ENCODE results near the gene PRDM16.

The PRDM16 gene

GRCh38 chr1:3190256-3191041 lies 121.4 kb downstream of the PRDM16 start:
- H3K27ac ChIP-seq, result no peak overlapping the region
- TF ChIP-seq ZFX (IDR thresholded peaks at IDR 0.05) (no peak), CTCF (conservative IDR thresholded peaks at IDR 0.05) (no peak)

- TF ChIP-seq ZFX (IDR thresholded peaks at IDR 0.05) (no peak), CTCF (conservative IDR thresholded peaks at IDR 0.05) (no peak)
Measured at GRCh38 chr1:3192361-3192760, 123.4 kb downstream of the PRDM16 start.

GRCh38 chr1:3192825-3193224 lies 123.8 kb downstream of the PRDM16 start:
- TF ChIP-seq CTCF (conservative IDR thresholded peaks at IDR 0.05) (no peak), ZFX (IDR thresholded peaks at IDR 0.05) (no peak)
- no peak overlapping the region for H3K27ac ChIP-seq

More at GRCh38 chr1:3192361-3192760, 123.4 kb downstream of the PRDM16 start:
- no peak overlapping the region for H3K27ac ChIP-seq

GRCh38 chr1:3193811-3194210 lies 124.8 kb downstream of the PRDM16 start:
- TF ChIP-seq ZFX (IDR thresholded peaks at IDR 0.05), result no peak
- no peak for TF ChIP-seq CTCF (conservative IDR thresholded peaks at IDR 0.05)
- H3K27ac ChIP-seq, result no peak overlapping the region

GRCh38 chr1:3194760-3195479 lies 125.9 kb downstream of the PRDM16 start:
- no peak overlapping the region for H3K27ac ChIP-seq
- TF ChIP-seq CTCF (conservative IDR thresholded peaks at IDR 0.05) (no peak), ZFX (IDR thresholded peaks at IDR 0.05) (no peak)

- TF ChIP-seq ZFX (IDR thresholded peaks at IDR 0.05) (no peak), CTCF (conservative IDR thresholded peaks at IDR 0.05) (no peak)
- no peak overlapping the region for H3K27ac ChIP-seq
Measured at GRCh38 chr1:3195480-3195815, 126.4 kb downstream of the PRDM16 start.

DNA sequence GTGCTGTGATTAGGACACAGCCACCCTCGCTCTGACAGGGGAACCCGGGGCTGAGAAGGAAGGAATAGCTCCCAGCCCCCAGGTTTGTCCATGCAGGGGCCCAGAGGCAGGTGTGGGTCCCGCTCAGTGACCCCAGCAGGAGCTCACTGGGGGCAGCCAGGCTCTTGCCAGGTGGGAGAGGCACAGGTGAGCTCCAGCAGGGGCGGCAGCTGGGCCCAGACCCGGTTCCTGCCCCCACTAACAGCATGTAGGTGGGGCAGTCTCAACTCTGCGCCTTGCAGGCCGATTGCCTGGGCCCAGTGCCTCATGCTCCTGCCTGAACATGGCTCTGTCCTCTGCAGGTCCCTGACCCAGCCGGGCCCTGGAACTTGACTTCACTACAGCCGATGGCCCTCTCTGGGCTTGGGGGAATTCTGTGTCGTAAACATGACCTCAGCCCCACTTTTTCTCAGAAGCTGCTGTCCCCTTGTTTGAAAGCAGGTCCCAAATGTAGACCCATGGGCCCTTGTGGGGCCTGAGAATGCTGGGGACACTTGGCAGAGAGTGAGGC lies 127.0 kb downstream of the PRDM16 start:
- H3K27ac ChIP-seq, result no peak overlapping the region
- no peak for TF ChIP-seq ZFX (IDR thresholded peaks at IDR 0.05)
- TF ChIP-seq CTCF (conservative IDR thresholded peaks at IDR 0.05), result no peak

Measured in C4-2B (cell line).